Measurements from ENCODE around the gene GNAI1. TPM values are rescaled to one million over a fixed set of nuclear protein-coding genes. Genes with fewer than 3 reads are reported as not detected.

Gene GNAI1
- total RNA-seq, 2 donors from 2014 or later = 30.2 to 40.4 TPM

DNA sequence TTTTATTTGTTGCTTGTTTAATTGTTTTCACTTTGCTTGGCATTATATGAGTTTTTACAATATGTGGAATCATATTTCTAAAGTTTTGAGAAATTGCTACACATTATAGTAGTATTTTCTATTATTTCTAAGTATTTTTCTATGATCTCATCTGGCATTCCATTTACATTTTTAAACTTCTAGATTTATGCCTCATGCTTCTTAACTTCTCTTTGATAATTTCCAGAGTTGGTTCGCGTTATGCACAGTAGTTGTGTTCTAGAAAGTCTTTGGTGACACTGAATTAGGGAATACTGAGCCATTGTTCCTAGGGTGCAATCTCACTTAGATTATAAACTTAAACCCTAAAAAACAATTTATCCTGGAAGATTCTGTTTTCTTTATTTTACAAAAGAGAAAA, 129.2 kb downstream of the GNAI1 start:
- Histone ChIP-seq H3K27ac (no peak overlapping the region), H3K36me3 (no peaks in the 10 kb centered on the region), H3K4me1 (replicated peaks) (no peaks in the 10 kb centered on the region), H3K27me3 (replicated peaks; ENCODE audit: insufficient read depth) (no peaks in the 10 kb centered on the region), H3K4me3 (no peak overlapping the region), H3K9me3 (no peaks in the 10 kb centered on the region)
- DNase-seq (ENCODE audit: low spot score) = no peak
- 66% methylated on average over 2 of the region's 2 CpGs for WGBS
- TF ChIP-seq POLR2A (IDR thresholded peaks at IDR 0.05) (no peak), POLR2AphosphoS5 (IDR thresholded peaks at IDR 0.05) (no peak)
- TF ChIP-seq, protein P1, sequence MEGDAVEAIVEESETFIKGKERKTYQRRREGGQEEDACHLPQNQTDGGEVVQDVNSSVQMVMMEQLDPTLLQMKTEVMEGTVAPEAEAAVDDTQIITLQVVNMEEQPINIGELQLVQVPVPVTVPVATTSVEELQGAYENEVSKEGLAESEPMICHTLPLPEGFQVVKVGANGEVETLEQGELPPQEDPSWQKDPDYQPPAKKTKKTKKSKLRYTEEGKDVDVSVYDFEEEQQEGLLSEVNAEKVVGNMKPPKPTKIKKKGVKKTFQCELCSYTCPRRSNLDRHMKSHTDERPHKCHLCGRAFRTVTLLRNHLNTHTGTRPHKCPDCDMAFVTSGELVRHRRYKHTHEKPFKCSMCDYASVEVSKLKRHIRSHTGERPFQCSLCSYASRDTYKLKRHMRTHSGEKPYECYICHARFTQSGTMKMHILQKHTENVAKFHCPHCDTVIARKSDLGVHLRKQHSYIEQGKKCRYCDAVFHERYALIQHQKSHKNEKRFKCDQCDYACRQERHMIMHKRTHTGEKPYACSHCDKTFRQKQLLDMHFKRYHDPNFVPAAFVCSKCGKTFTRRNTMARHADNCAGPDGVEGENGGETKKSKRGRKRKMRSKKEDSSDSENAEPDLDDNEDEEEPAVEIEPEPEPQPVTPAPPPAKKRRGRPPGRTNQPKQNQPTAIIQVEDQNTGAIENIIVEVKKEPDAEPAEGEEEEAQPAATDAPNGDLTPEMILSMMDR (IDR thresholded peaks at IDR 0.05) = no peak
- intact Hi-C loops (cut with DNase I) = no loop called here

DNA sequence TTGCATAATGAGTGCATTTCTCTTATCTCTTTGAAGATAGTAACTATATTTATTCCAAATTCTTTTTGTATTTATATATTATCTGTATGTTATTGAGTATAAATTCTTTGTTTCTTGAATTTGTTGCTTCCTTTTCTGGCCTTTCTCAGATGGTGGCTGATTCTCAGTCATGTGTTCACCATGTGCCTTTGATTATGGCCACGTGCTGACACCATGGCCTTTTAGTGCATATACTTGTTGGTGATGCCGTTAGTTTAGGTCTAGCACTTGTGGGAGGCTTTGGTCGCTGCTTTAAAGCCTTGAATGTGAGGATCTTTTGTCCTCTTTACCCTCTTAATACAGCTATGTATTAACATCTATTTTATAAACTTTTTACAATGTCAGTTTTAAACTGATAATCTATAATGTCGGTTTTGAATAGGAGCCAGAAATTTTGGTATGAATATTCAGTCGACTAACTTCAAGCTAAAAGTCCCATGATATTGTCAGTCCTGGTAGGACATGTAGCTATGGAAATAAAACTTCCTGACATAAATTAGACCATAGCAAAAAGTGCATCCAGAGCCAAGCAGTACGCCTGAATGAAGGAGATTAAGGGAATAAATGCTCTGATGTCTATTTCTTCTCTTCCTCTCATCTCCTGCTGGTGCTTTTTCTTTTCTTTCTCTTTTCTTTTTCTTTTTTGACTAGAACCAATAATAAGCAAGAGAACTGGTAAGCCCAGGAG, 130.3 kb downstream of the GNAI1 start:
- Histone ChIP-seq H3K9me3 (no peaks in the 10 kb centered on the region), H3K36me3 (no peaks in the 10 kb centered on the region), H3K27me3 (replicated peaks; ENCODE audit: insufficient read depth) (no peaks in the 10 kb centered on the region), H3K4me3 (no peak overlapping the region), H3K4me1 (replicated peaks) (no peaks in the 10 kb centered on the region), H3K27ac (no peak overlapping the region)
- no peak for DNase-seq (ENCODE audit: low spot score)
- no peak for TF ChIP-seq POLR2AphosphoS5 (IDR thresholded peaks at IDR 0.05)
- TF ChIP-seq, protein P1 (IDR thresholded peaks at IDR 0.05) = no peak
- TF ChIP-seq POLR2A (IDR thresholded peaks at IDR 0.05) = no peak
- WGBS = 70% methylated on average over 6 of the region's 6 CpGs
- intact Hi-C loops (cut with DNase I) = no loop called here

DNA sequence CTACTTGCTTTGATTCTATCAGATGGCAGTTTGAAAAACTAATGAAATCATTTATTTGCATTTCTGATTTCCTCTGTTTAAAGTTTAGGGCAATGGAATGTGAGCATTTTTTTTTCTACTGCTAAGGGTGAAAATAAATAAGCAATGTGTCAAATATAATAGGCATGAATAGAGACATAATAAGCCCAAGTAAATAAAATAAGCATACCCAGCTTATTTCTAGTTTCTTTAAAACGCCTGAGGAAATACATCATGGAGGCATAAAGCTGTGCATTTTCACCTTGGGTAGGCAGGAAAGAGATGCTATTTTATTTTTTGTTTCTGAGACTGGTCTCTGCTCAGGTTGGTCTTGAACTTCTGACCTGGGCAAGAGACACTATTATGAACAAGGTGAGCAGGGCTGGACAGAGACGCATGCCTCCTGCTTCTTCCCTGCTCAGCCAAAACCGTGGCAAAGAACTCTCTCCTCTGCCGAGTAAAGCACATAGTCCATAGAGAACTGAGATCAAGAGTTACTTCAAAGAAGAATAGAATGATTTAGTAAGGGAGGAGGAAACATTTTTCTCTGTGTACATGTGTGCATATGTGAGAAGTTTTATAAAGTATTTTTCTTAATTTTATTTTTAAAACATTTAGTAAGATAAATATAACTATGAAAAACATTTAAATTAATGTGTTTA, 138.1 kb downstream of the GNAI1 start:
- Histone ChIP-seq H3K27me3 (replicated peaks; ENCODE audit: insufficient read depth) (no peaks in the 10 kb centered on the region), H3K4me3 (no peak overlapping the region), H3K36me3 (no peaks in the 10 kb centered on the region), H3K27ac (no peak overlapping the region), H3K4me1 (replicated peaks) (no peaks in the 10 kb centered on the region), H3K9me3 (no peaks in the 10 kb centered on the region)
- WGBS = 56% methylated on average over 4 of the region's 4 CpGs
- intact Hi-C loops (cut with DNase I) = no loop called here
- no peak for DNase-seq (ENCODE audit: low spot score)
- TF ChIP-seq POLR2AphosphoS5 (IDR thresholded peaks at IDR 0.05) (no peak), POLR2A (IDR thresholded peaks at IDR 0.05) (no peak)
- TF ChIP-seq, protein P1 (IDR thresholded peaks at IDR 0.05) = no peak

DNA sequence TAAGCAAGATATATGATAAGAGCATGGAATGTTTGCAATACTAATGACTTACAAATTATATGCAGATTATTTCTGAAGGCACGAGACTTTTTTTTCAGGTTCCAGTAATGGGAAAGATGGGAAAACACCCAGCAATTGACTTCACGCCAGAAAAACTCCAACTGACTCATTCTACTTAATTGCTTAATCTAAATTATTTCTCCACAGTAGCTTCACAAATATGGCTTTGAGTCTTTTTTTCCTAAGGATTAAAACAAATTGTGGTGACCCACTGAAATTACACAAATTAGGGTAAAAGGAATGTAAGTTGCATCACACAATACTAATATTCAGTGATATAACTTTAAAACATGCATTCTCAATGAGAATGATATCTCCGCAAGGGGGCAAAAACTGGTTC, 138.7 kb downstream of the GNAI1 start:
- no peak for DNase-seq (ENCODE audit: low spot score)
- intact Hi-C loops (cut with DNase I) = no loop called here
- Histone ChIP-seq H3K27me3 (replicated peaks; ENCODE audit: insufficient read depth) (no peaks in the 10 kb centered on the region), H3K4me1 (replicated peaks) (no peaks in the 10 kb centered on the region), H3K36me3 (no peaks in the 10 kb centered on the region), H3K9me3 (no peaks in the 10 kb centered on the region), H3K4me3 (no peak overlapping the region), H3K27ac (no peak overlapping the region)
- WGBS = 82% methylated on average over 3 of the region's 3 CpGs
- TF ChIP-seq POLR2AphosphoS5 (IDR thresholded peaks at IDR 0.05) (no peak), POLR2A (IDR thresholded peaks at IDR 0.05) (no peak)
- TF ChIP-seq, protein P1 (IDR thresholded peaks at IDR 0.05) = no peak

DNA sequence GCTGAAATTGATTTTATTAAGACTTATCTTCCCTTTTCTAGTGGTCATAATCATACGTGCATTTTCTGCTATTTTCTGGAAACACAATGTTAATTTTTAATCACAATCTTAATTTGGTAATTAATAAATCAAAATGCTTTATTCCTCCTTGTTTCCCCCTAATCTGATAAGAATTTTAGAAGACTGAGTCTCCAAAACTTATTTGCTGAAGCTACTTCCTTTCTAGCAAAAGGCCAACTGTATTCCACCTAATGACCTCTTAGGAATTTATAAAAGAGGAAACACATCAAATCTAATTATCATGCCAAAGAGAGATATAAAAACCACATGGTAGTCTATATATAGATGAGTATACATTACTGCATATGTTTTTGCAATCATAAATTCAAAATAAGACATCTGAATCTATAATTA, 140.6 kb downstream of the GNAI1 start:
- 67% methylated on average over 1 of the region's 1 CpG for WGBS
- TF ChIP-seq, protein P1 (IDR thresholded peaks at IDR 0.05) = no peak
- TF ChIP-seq POLR2A (IDR thresholded peaks at IDR 0.05) (no peak), POLR2AphosphoS5 (IDR thresholded peaks at IDR 0.05) (no peak)
- no peak overlapping the region for H3K4me3 ChIP-seq

More for the DNA sequence above, 140.6 kb downstream of the GNAI1 start:
- no peaks in the 10 kb centered on the region for H3K27me3 ChIP-seq (replicated peaks; ENCODE audit: insufficient read depth)
- no peaks in the 10 kb centered on the region for H3K9me3 ChIP-seq
- no peaks in the 10 kb centered on the region for H3K4me1 ChIP-seq (replicated peaks)
- intact Hi-C loops (cut with DNase I) = no loop called here
- no peaks in the 10 kb centered on the region for H3K36me3 ChIP-seq
- no peak for DNase-seq (ENCODE audit: low spot score)
- no peak overlapping the region for H3K27ac ChIP-seq

All from prostate gland (tissue), 2 donors.